ENCODE data around the gene NIT1. TPM values are rescaled to one million over a fixed set of nuclear protein-coding genes. Genes with fewer than 3 reads are reported as not detected.

Gene NIT1
- total and polyA plus RNA-seq, 2 of the 13 experiments (the other 11 are each of a cell fraction or from before 2014, with no cell fraction given): 22.7 to 31.0 TPM

DNA sequence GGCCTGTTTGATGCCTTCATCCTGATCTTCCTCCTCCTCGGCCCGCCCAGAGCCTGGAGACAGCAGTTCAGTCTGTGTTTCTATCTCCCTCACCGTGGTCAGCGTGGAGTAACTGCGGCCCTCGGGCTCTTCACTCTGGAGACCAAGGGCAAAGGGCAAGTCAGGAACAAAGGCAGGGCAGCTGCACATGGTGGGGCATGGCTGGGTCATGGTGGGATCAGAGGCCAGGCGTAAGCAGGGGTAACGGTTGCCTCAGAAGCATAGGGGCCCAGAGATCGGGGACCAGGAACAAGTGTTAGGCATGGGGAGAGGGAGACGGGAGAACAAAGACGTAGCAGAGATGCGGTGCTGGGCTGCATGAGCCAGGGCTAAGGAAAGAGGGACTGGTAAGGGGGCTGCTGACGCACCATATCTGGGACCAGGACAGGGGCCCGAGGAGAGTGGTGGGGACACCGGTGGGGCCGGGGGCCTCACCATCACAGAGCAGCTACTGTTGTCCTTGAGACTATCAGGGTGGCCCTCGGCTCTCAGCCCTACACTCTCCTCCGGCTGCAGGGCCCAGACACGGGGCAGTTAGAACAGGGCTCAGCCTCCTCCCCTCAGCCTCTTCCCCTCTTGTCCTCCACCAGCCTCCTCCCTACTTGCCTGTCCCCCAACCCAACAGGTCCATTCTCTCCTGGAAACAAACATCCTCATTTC lies 45.0 kb upstream of the NIT1 start (continued):
- TF ChIP-seq, protein P1, sequence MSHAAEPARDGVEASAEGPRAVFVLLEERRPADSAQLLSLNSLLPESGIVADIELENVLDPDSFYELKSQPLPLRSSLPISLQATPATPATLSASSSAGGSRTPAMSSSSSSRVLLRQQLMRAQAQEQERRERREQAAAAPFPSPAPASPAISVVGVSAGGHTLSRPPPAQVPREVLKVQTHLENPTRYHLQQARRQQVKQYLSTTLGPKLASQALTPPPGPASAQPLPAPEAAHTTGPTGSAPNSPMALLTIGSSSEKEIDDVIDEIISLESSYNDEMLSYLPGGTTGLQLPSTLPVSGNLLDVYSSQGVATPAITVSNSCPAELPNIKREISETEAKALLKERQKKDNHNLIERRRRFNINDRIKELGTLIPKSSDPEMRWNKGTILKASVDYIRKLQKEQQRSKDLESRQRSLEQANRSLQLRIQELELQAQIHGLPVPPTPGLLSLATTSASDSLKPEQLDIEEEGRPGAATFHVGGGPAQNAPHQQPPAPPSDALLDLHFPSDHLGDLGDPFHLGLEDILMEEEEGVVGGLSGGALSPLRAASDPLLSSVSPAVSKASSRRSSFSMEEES (CRISPR knock-in tag; IDR thresholded peaks at IDR 0.05): no peak
- no peak for TF ChIP-seq SNAPC2 (CRISPR knock-in tag; IDR thresholded peaks at IDR 0.05)
- peak; percentile 54 for TF ChIP-seq GATAD2A (CRISPR knock-in tag; IDR thresholded peaks at IDR 0.05)
- TF ChIP-seq, protein P2, sequence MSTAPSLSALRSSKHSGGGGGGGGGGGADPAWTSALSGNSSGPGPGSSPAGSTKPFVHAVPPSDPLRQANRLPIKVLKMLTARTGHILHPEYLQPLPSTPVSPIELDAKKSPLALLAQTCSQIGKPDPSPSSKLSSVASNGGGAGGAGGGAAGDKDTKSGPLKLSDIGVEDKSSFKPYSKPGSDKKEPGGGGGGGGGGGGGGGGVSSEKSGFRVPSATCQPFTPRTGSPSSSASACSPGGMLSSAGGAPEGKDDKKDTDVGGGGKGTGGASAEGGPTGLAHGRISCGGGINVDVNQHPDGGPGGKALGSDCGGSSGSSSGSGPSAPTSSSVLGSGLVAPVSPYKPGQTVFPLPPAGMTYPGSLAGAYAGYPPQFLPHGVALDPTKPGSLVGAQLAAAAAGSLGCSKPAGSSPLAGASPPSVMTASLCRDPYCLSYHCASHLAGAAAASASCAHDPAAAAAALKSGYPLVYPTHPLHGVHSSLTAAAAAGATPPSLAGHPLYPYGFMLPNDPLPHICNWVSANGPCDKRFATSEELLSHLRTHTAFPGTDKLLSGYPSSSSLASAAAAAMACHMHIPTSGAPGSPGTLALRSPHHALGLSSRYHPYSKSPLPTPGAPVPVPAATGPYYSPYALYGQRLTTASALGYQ (CRISPR knock-in tag; IDR thresholded peaks at IDR 0.05): no peak
- no peak for TF ChIP-seq ZMYM2 (CRISPR knock-in tag; IDR thresholded peaks at IDR 0.05)
- no peak for TF ChIP-seq ERF (CRISPR knock-in tag; IDR thresholded peaks at IDR 0.05)
- TF ChIP-seq ZFP41 (CRISPR knock-in tag; IDR thresholded peaks at IDR 0.05; ENCODE audit: borderline replicate concordance): no peak
- peak; percentile 84 for TF ChIP-seq ZNF687 (CRISPR knock-in tag; IDR thresholded peaks at IDR 0.05)
- TF ChIP-seq, protein P3, sequence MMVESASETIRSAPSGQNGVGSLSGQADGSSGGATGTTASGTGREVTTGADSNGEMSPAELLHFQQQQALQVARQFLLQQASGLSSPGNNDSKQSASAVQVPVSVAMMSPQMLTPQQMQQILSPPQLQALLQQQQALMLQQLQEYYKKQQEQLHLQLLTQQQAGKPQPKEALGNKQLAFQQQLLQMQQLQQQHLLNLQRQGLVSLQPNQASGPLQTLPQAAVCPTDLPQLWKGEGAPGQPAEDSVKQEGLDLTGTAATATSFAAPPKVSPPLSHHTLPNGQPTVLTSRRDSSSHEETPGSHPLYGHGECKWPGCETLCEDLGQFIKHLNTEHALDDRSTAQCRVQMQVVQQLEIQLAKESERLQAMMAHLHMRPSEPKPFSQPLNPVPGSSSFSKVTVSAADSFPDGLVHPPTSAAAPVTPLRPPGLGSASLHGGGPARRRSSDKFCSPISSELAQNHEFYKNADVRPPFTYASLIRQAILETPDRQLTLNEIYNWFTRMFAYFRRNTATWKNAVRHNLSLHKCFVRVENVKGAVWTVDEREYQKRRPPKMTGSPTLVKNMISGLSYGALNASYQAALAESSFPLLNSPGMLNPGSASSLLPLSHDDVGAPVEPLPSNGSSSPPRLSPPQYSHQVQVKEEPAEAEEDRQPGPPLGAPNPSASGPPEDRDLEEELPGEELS (CRISPR knock-in tag; IDR thresholded peaks at IDR 0.05): 0 out of 2 replicates have a peak, but pooled peaks have one; percentile 13
- 0 out of 4 replicates have a peak, but pooled peaks of 1 of the 2 experiments have one; percentile 3 for TF ChIP-seq POLR2A (IDR thresholded peaks at IDR 0.05; ENCODE audit: insufficient read depth in 1 of 2, low read depth in 2 of 2, low read length in 2 of 2)
- TF ChIP-seq ZNF180 (CRISPR knock-in tag; IDR thresholded peaks at IDR 0.05; ENCODE audit: borderline replicate concordance, low read depth): no peak
- TF ChIP-seq DNMT1 (CRISPR knock-in tag; IDR thresholded peaks at IDR 0.05): no peak
- TF ChIP-seq ZNF335 (CRISPR knock-in tag; IDR thresholded peaks at IDR 0.05): no peak
- TF ChIP-seq NPAS2 (CRISPR knock-in tag; IDR thresholded peaks at IDR 0.05; ENCODE audit: borderline replicate concordance): no peak
- TF ChIP-seq NCOA2 (CRISPR knock-in tag; IDR thresholded peaks at IDR 0.05): no peak
- no peak for TF ChIP-seq MATR3 (CRISPR knock-in tag; IDR thresholded peaks at IDR 0.05)
- no peak for TF ChIP-seq POGZ (CRISPR knock-in tag; IDR thresholded peaks at IDR 0.05)
